Sigmoid colon (tissue), 4 donors: Measurements from ENCODE around the gene GREB1.

Experiments
- CTCF ChIP-seq, 4 experiments: fragments of 450-650 bp in 3 of 4; fragments of 200-600 bp in 1 of 4; IDR thresholded peaks; one replicate each; pipeline ENCODE4 v1.5.1; 2016 to 2019; ENCODE audit warnings: antibody characterized with exemption in 4 of 4, mild to moderate bottlenecking in 3 of 4, moderate library complexity in 2 of 4
- EP300 ChIP-seq, 4 donors: sonication (generic); formaldehyde crosslinking; IDR thresholded peaks; one replicate each; pipeline ENCODE4 v1.6.1; 2017; ENCODE audit warnings: antibody characterized with exemption in 4 of 4
- POLR2A ChIP-seq, 2 donors: fragments of 450-650 bp; IDR thresholded peaks; one replicate each; pipeline ENCODE4 v1.6.1; 2016; ENCODE audit warnings: antibody characterized with exemption in 2 of 2, mild to moderate bottlenecking in 2 of 2, moderate library complexity in 2 of 2
- POLR2AphosphoS5 ChIP-seq, 4 donors: sonication (generic); formaldehyde crosslinking; IDR thresholded peaks; one replicate each; pipeline ENCODE4 v1.6.1; 2017; ENCODE audit warnings: antibody characterized with exemption in 4 of 4

- no peak for TF ChIP-seq POLR2AphosphoS5 (IDR thresholded peaks at IDR 0.05)
- TF ChIP-seq CTCF (IDR thresholded peaks at IDR 0.05) = no peak
- TF ChIP-seq POLR2A (IDR thresholded peaks at IDR 0.05) = no peak
- no peak for TF ChIP-seq EP300 (IDR thresholded peaks at IDR 0.05)
Measured at GRCh38 chr2:11592671-11593574, 59.1 kb downstream of the GREB1 start.
